SIG-M5 treated with dmso at 0.1 percent for 504 hours (cell line): ENCODE results near the gene MAP3K2.

ENCODE experiments used
- DNase-seq: peaks from one replicate; lab custom pipeline; 2025; ENCODE audit not compliant: unreplicated experiment; lab: John Stamatoyannopoulos, UW

Gene MAP3K2

GRCh38 chr2:127308586-127309138 lies 79.1 kb downstream of the MAP3K2 start:
- DNase-seq = no peak

- DNase-seq = peak; percentile 63
These were observed 81.7 kb downstream of the MAP3K2 start for GRCh38 chr2:127305990-127306585.

GRCh38 chr2:127302168-127302567 lies 85.6 kb downstream of the MAP3K2 start:
- DNase-seq = no peak

DNA sequence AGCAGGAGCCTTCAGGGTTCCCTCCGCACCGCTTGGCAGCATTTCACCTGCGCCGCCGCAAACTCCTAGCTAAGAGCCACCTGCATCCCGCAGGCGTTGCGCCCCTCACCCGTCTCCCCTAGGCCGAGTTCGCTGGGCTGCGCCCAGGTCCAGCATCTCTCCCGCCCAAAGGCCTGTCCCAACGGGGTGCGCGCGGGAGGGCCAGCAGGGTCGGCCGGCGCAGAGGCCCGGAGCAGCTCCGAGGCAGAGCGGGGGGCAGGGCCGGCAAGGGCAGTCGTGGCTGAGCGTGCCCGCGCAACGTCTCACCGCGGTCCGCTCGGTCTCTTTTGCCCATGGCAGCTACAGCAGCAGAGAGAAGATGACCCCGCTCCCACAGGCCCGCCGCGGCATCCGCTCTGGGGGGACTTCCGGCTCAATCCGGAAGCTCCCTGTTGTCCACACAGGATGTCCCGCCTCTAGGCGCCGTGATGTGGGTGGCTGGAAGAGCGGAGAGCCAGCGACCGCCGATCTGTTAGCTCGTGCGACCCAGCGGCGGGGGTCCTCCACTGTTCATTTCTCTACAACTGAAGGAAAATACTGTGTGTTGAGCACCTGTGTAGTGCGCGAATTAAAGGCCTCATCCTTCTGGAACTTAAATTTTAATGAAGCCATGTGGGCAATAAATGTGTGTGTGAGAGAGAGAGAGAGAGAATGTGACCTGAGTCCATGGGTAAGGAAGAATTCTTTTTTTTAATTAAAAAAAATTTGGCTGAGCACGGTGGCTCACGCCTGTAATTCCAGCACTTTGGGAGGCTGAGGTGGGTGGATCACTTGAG lies 93.8 kb downstream of the MAP3K2 start, which contains the start of gene ERCC3:
TSS of gene ERCC3 (minus strand) at position 397 of the 815 bp plus-strand sequence. CDS start at position 334, 63 bp downstream.
- DNase-seq = peak; percentile 79

DNA sequence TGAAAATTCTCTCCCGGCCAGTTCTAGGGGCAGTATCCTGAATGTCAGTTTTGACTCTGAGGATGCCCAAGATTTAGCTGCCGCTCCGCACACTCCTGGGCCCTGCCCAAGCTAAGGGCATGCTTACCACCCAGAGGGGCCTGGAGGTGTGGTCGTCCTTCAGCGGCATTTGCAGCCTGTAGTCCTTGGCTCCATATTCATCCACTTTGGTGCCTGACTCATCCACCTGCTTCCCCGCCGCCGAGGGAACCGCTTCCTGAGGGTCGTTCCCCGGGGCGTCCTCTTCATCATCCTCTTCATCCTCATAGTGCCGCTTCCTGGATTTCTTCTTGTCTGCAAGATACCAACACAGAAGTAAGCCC lies 94.4 kb downstream of the MAP3K2 start:
- DNase-seq = peak; percentile 7

DNA sequence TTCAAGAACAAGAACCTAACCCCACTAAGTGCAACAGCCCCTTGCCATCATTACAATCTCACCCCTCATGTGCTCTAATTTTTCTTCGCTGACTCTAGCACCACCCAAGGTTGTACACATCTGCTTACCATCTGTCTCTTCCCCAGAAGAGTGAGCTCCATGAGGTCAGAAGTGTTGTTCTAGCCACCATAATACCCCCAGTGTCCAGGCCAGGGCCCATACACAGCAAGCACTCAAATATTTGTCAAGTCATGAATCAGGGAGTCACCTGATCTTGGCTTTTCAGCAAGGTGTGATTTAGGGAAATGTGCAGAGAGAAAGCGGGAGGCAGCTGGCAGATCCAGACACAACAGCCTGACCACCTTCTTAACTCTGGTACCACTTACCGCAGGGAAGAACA lies 99.5 kb downstream of the MAP3K2 start:
- DNase-seq = no peak

DNA sequence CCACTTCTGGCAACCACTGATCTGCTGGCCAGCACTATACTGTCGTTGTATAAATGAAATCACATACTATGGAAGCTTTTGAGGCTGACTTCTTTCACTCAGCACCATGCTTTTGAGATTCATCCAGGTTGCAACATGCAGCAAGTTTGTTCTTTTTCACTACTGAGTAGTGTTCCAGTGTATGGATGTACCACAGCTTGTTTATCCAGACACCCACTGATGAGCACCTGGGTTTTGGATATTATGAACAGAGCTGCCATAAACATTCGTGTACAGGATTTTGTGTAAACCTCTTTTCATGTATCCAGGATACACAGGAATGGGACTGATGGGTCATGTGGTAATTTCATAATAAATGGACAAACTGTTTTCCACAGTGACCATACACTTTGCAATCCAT lies 104.5 kb downstream of the MAP3K2 start:
- no peak for DNase-seq

DNA sequence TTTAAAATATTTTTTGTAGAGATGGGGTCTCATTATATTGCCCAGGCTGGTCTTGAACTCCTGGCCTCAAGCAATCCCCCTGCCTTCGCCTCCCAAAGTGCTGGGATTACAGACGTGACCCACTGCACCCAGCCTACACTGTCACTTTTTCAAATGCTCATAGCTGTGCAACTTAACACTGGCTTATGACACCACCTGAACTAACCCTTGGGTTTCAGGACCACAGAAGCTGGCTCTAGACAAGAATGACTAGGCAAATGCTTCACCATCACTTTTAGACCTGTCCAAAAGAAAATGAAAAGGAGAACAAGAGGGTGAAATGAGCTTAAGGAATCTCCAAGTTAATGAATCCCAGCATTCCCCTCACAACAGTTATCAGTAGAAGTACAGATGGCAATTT lies 107.1 kb downstream of the MAP3K2 start:
- no peak for DNase-seq

DNA sequence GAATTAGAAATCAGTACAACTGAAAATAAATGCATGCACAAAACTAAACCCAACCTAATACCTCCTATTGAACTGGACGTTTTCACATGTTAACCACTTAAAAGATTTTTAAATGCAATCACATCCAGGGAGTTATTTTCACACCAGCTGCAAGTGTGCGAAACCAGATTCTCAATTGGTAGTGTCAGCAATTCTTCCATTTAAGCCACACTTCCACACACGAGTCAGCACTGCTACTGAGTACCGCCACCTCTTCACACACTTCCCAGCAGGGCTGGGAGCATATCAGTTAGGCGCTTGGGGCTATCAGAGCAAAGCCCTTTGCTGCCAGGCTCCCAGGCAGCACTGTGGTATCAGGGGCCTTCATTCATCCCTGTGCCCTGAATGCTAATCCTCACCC lies 108.0 kb downstream of the MAP3K2 start:
- no peak for DNase-seq

DNA sequence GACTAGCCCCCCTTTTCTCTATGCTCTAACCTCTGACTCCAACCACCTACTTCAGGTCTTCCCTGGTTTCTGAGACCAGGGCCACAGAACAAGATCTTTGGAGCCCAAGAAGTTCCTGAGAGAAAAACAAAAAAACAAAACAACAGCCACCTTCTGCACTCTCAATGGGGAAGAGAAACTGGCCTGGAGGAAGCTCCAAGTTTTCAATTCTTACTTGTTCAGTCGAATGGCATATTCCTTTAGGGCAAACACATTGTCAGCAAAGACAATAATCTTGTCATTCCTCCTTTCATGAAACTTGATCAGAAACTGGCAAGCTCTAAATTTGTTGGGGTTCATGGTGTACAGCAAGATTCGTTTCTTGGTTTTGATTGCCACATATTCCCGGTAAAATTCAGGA lies 108.8 kb downstream of the MAP3K2 start:
- DNase-seq = no peak

GRCh38 chr2:127277028-127277427 lies 110.7 kb downstream of the MAP3K2 start:
- DNase-seq = no peak

DNA sequence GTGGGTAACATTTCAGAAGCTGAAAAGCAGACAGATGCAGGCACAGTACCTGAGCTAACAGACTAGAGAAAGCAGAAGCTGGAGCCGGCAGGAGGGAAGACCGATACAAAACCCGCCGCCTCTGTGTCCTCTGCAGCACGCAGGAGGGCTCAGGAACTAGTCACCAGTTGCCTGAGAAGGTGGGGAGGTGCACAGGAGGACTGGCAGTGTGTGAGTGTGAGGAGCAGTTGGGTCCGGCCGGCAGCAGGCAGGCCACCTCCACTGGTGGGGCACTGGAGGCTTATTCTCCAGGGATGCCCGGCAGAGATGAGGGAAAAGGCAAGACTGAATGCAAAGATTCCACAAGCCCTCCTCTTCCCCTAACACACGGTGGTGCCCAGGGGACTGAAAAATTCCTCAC lies 112.0 kb downstream of the MAP3K2 start:
- DNase-seq = no peak

GRCh38 chr2:127275356-127275755 lies 112.4 kb downstream of the MAP3K2 start:
- DNase-seq = no peak

DNA sequence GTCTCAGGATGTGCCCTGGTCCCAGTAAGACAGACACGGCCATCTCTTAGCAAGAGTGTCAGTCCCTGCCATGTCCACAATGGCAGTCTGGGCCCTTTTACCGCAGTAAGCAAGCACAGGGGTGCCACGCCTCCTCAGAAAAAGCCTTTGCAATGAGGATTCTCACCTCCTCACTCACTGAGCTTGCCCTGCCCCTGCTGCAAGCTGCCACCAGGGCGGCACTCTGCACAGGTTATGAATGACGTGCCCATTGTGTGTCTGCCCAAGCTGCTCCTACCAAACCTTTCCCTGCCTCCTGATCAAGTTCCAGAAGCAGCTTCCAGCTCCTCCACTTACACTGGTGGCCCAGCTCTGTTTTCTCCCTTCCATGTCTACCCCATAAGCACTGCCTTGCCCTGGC lies 117.1 kb downstream of the MAP3K2 start:
- DNase-seq = no peak

GRCh38 chr2:127261804-127262406 lies 125.9 kb downstream of the MAP3K2 start:
- no peak for DNase-seq

DNA sequence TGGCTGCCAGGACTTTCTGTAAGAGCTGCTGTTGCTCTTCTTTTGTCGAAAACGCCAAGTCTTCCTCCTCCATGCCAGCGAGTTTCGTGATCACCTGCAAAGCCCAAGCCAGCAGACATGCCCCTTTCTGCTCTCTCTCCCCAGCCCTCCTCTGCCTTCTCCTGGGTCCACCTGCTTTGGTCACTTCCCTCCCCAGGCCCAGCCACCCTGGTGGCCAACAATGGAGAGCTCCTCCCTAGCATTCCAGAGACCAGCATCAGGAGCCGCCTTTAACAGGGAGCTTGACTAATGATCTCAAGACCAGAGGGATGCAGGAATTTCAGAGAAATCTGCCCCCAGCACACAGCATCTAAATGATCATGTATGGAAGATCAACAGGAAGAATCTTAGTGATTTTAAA lies 128.4 kb downstream of the MAP3K2 start:
- no peak for DNase-seq

DNA sequence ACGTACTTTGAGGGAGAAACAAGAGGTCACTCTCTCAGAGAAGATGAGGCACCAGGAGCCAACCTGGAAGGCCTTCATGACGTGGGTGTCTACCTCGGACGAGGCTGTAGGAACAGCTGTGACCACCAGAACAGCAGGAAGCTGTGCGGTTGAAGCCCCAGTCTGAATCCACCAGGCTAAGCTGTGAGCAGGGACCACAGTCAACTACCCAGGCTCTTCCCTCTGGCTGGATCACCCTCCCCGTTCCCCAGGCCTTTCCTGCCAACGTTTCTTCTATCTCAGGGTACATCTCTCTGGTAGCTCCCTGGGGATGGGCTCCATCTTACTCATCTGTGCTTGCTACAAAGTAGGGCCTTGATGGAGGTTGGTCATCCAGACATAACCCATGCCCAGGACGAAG lies 130.9 kb downstream of the MAP3K2 start:
- no peak for DNase-seq

- DNase-seq = no peak
These were observed 131.4 kb downstream of the MAP3K2 start for GRCh38 chr2:127256381-127256780.

- DNase-seq = no peak
These were observed 132.1 kb downstream of the MAP3K2 start for GRCh38 chr2:127255721-127256120.

DNA sequence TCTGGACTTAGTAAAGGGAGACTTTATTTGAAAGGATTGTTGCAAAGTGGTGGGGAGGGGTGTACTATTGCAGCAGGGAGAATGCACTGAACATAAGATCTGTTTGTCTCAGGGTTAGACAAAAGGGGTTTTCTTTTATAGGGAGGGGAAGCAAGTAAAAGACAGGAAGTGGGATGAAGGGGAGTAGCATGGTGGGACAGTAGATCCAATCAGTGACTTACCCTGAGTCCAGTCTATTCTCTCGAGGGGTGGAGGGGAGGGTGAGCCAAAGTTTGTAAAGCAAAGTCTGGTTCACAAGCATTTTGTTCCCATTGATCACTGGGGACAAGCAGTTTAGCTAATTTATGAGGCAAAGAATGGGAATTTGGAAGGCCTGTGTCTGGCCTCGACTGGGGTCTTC lies 132.6 kb downstream of the MAP3K2 start:
- DNase-seq = no peak

- DNase-seq = no peak
These were observed 133.3 kb downstream of the MAP3K2 start for GRCh38 chr2:127254386-127254981.
